ENCODE results near the gene MEGF9. TPM values are rescaled to one million over a fixed set of nuclear protein-coding genes. Genes with fewer than 3 reads are reported as not detected.

MEGF9 gene
- total and polyA plus RNA-seq, 7 donors: 2.5 to 21.0 (median 11.8) TPM

GRCh38 chr9:120720404-120720803, 6.1 kb upstream of the MEGF9 start:
- TF ChIP-seq POLR2AphosphoS5 (IDR thresholded peaks at IDR 0.05) (no peak), CTCF (IDR thresholded peaks at IDR 0.05) (no peak), EP300 (IDR thresholded peaks at IDR 0.05) (no peak), POLR2A (IDR thresholded peaks at IDR 0.05) (no peak)
- Histone ChIP-seq H3K4me3 (no peak overlapping the region), H3K9me3 (no peaks in the 10 kb centered on the region), H3K27me3 (no peaks in the 10 kb centered on the region), H3K36me3 (no peaks in the 10 kb centered on the region), H3K4me1 (peaks cover 0 to 4% (median 2%) of the 10 kb centered on the region in 4 donors), H3K27ac (no peak overlapping the region)
- no peak for DNase-seq
- 96 to 98% methylated on average over 4 of the region's 4 CpGs for WGBS, 2 donors
- intact Hi-C loops (cut with DNase I): no loop called here

GRCh38 chr9:120718316-120718715, 4.0 kb upstream of the MEGF9 start:
- Histone ChIP-seq H3K9me3 (no peaks in the 10 kb centered on the region), H3K27me3 (no peaks in the 10 kb centered on the region), H3K4me3 (no peak overlapping the region), H3K36me3 (no peaks in the 10 kb centered on the region), H3K27ac (no peak overlapping the region), H3K4me1 (peaks cover 0 to 16% (median 10%) of the 10 kb centered on the region in 4 donors)
- intact Hi-C loops (cut with DNase I): no loop called here
- DNase-seq: no peak
- WGBS, 2 donors: 57 to 59% methylated on average over 3 of the region's 3 CpGs
- TF ChIP-seq POLR2AphosphoS5 (IDR thresholded peaks at IDR 0.05): no peak
- TF ChIP-seq EP300 (IDR thresholded peaks at IDR 0.05): no peak
- no peak for TF ChIP-seq POLR2A (IDR thresholded peaks at IDR 0.05)
- no peak for TF ChIP-seq CTCF (IDR thresholded peaks at IDR 0.05)

GRCh38 chr9:120717176-120717575, 2.9 kb upstream of the MEGF9 start:
- H3K36me3 ChIP-seq: no peaks in the 10 kb centered on the region
- intact Hi-C loops (cut with DNase I): no loop called here
- 92% methylated on average over 2 of the region's 2 CpGs for whole genome bisulfite sequencing, 2 donors
- H3K4me1 ChIP-seq: peaks cover 0 to 28% (median 21%) of the 10 kb centered on the region in 4 donors
- H3K9me3 ChIP-seq: no peaks in the 10 kb centered on the region
- H3K4me3 ChIP-seq: no peak overlapping the region
- TF ChIP-seq CTCF (IDR thresholded peaks at IDR 0.05) (no peak), POLR2AphosphoS5 (IDR thresholded peaks at IDR 0.05) (no peak), POLR2A (IDR thresholded peaks at IDR 0.05) (no peak), EP300 (IDR thresholded peaks at IDR 0.05) (no peak)
- H3K27me3 ChIP-seq: no peaks in the 10 kb centered on the region
- H3K27ac ChIP-seq: no peak overlapping the region
- DNase-seq: no peak

GRCh38 chr9:120716483-120716882, 2.2 kb upstream of the MEGF9 start:
- intact Hi-C loops (cut with DNase I): no loop called here
- WGBS, 2 donors: 83 to 87% methylated on average over 5 of the region's 5 CpGs
- peaks cover 0 to 28% (median 24%) of the 10 kb centered on the region in 4 donors for H3K4me1 ChIP-seq
- no peak for DNase-seq
- TF ChIP-seq EP300 (IDR thresholded peaks at IDR 0.05): no peak
- TF ChIP-seq POLR2A (IDR thresholded peaks at IDR 0.05): no peak
- no peak for TF ChIP-seq POLR2AphosphoS5 (IDR thresholded peaks at IDR 0.05)
- no peak for TF ChIP-seq CTCF (IDR thresholded peaks at IDR 0.05)
- H3K27me3 ChIP-seq: no peaks in the 10 kb centered on the region
- H3K9me3 ChIP-seq: no peaks in the 10 kb centered on the region
- H3K27ac ChIP-seq: no peak overlapping the region
- H3K36me3 ChIP-seq: no peaks in the 10 kb centered on the region
- no peak overlapping the region for H3K4me3 ChIP-seq

GRCh38 chr9:120715389-120715924, 1.2 kb upstream of the MEGF9 start:
- Histone ChIP-seq H3K27ac (peak overlapping the region; percentile 84 to 91 (median 86)), H3K36me3 (no peaks in the 10 kb centered on the region), H3K9me3 (no peaks in the 10 kb centered on the region), H3K4me3 (peak overlapping the region in 3 of 4 donors; percentile 89 to 95 (median 92)), H3K27me3 (no peaks in the 10 kb centered on the region), H3K4me1 (peaks cover 0 to 37% (median 28%) of the 10 kb centered on the region in 4 donors)
- no peak for TF ChIP-seq EP300 (IDR thresholded peaks at IDR 0.05)
- TF ChIP-seq CTCF (IDR thresholded peaks at IDR 0.05): no peak
- TF ChIP-seq POLR2A (IDR thresholded peaks at IDR 0.05): no peak
- TF ChIP-seq POLR2AphosphoS5 (IDR thresholded peaks at IDR 0.05): peak in 1 of 4 donors; percentile 31
- intact Hi-C loops (cut with DNase I): loop anchor here (2.0 kb wide), 1 partner anchor 77 kb away; the partner anchor contains the start of gene FBXW2
- DNase-seq: peak; percentile 83
- WGBS, 2 donors: 63 to 70% methylated on average over 14 of the region's 14 CpGs

Measured in sigmoid colon (tissue), 7 donors.